GM12864 (cell line): ENCODE results near the gene TRIM71.

Source experiments
- DNase-seq: peaks from one replicate; pipeline ENCODE4 v3.0.0-alpha.2; 2011; ENCODE audit warnings: low read depth
- H3K4me3 ChIP-seq: 2 replicates; pipeline ENCODE4 v1.5.1; 2011; ENCODE audit warnings: mild to moderate bottlenecking, low read depth, low read length, control low read depth
- CTCF ChIP-seq: IDR thresholded peaks from 2 replicates; pipeline ENCODE4 v1.5.1; 2011; ENCODE audit warnings: low read depth, mild to moderate bottlenecking, moderate library complexity, low read length, control low read depth, inconsistent platforms; ENCODE audit errors: missing control alignments

Gene TRIM71

GRCh38 chr3:32839714-32840085, 21.9 kb downstream of the TRIM71 start:
- no peak for TF ChIP-seq CTCF
- DNase-seq, result no peak
- no peak overlapping the region for H3K4me3 ChIP-seq

DNA sequence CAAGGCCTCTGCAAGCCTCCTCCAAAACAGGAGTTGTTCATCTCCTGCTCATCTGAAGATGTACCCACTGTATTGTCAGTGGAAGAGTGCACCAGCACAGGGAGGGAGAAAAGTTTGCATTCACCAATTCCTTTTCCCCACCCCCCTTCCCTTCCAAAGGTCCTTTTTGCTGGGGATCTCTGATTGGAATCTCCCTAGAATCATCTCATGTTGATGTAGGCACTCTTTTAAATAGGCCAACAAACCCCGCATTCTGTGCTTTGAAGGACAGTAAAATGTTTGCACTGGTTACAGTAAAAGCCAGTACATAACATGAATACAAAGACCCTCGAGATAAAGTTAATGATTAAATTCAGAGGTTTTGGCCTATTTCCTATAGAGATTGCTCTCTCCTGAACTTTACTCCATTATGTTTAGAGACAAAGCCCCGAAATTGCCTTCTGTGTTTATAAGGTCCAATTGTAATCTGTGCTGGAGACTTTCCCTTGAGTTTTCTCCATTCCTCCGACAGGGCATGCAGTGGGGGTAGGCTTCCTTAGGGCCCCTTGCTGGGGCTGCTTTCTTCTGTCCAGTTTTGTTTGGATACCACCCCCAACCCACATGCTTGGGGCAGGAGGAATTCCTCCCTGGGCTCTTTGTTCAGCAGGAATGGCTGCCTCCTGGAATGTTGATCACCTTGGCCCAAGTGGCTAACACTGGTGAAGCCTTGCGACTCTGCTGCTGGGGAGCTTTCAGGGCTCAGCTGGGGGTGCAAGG, 22.5 kb downstream of the TRIM71 start:
- no peak for DNase-seq
- no peak overlapping the region for H3K4me3 ChIP-seq

DNA sequence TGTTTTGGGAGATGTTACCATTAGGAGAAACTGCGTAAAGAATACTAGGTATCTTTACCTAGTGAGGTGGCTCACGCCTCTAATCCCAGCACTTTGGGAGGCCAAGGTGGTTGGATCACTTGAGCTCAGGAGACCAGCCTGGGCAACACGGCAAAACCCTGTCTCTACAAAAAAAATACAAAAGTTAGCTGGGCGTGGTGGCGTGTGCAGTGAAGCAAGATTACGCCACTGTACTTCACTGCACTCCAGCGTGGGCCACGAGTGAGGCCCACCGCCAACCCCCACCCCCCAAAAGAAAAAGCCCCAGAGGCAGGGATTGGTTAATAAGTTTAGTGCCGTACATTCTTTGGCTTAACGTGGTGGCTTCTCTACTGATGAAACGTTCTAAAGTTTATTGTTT, 23.5 kb downstream of the TRIM71 start:
- no peak for DNase-seq
- H3K4me3 ChIP-seq, result no peak overlapping the region
- TF ChIP-seq CTCF, result no peak

More for the DNA sequence above, 22.5 kb downstream of the TRIM71 start:
- TF ChIP-seq CTCF, result no peak

GRCh38 chr3:32841867-32842470, 24.2 kb downstream of the TRIM71 start:
- H3K4me3 ChIP-seq, result no peak overlapping the region
- no peak for DNase-seq
- no peak for TF ChIP-seq CTCF

GRCh38 chr3:32842531-32842931, 24.7 kb downstream of the TRIM71 start:
- no peak overlapping the region for H3K4me3 ChIP-seq
- DNase-seq, result no peak
- no peak for TF ChIP-seq CTCF

DNA sequence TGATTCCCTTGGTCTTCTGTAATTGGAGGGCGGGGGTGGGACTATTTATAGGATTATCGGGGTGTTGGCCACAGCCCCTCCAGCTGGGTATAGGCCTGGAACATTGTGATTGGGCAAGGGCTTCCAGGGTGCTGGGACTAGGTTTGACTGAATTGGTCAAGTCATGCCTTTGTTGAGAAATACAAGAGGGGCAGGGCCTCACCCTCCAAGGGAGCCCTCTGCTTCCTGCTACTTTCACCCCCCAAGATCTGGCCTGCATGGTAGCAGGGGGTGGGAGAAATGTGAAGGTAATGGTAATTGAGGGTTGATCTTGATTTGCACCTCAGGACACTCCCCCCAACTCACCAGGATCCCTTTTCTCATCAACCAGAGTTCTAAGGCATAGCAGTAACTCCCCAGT, 25.2 kb downstream of the TRIM71 start:
- DNase-seq, result no peak
- no peak for TF ChIP-seq CTCF

More for the DNA sequence above, 25.2 kb downstream of the TRIM71 start:
- H3K4me3 ChIP-seq, result no peak overlapping the region
